ENCODE data around the gene TRIP4. TPM values are rescaled to one million over a fixed set of nuclear protein-coding genes. Genes with fewer than 3 reads are reported as not detected.

Gene TRIP4
- total and polyA plus RNA-seq, 2 of the 8 experiments (the other 6 are each of a cell fraction or from before 2014, with no cell fraction given) = 6.2 to 18.9 TPM

GRCh38 chr15:64340355-64340754 lies 47.3 kb upstream of the TRIP4 start:
- H2BK12ac ChIP-seq (ENCODE audit: low read depth, low read length) = no peak overlapping the region
- no peaks in the 10 kb centered on the region for H4K20me1 ChIP-seq (replicated peaks in 1 of 2; ENCODE audit: control insufficient read depth in 1 of 2, insufficient read depth in 2 of 2, low read length in 2 of 2)
- no peak overlapping the region for H2BK120ac ChIP-seq (replicated peaks; ENCODE audit: low read depth, low read length)
- no peak overlapping the region for H3K18ac ChIP-seq (ENCODE audit: extremely low read depth, low read length)
- H3K79me1 ChIP-seq (ENCODE audit: low read depth, low read length) = no peaks in the 10 kb centered on the region
- H3K23ac ChIP-seq (ENCODE audit: insufficient read length) = no peak overlapping the region
- no peak overlapping the region for H4K5ac ChIP-seq (ENCODE audit: insufficient read length, low read depth, low read length)
- no peaks in the 10 kb centered on the region for H3K23me2 ChIP-seq (ENCODE audit: low read depth, low read length)
- H3K79me2 ChIP-seq (ENCODE audit: control insufficient read depth in 1 of 2, insufficient read depth in 2 of 2, low read length in 2 of 2) = peaks cover 0 to 18% of the 10 kb centered on the region in 2 experiments; a peak in 2 of 4 replicates
- ChIA-PET CTCF (ENCODE audit: partially characterized antibody) (no interaction called here), POLR2A (ENCODE audit: partially characterized antibody) (no interaction called here)
- H3K4me2 ChIP-seq (ENCODE audit: insufficient read depth in 1 of 2, low read depth in 2 of 2, low read length in 2 of 2) = no peak overlapping the region
- H2BK20ac ChIP-seq (ENCODE audit: low read length) = no peak overlapping the region
- no peak overlapping the region for H3K14ac ChIP-seq (ENCODE audit: insufficient read length)
- H3K27me3 ChIP-seq (replicated peaks in 1 of 4; ENCODE audit: control insufficient read depth in 3 of 4, extremely low read depth in 1 of 4, insufficient read depth in 3 of 4, low read length in 3 of 4) = no peaks in the 10 kb centered on the region
- H3K4me1 ChIP-seq (replicated peaks in 1 of 4; ENCODE audit: control insufficient read depth in 3 of 4, insufficient read depth in 4 of 4, low read length in 3 of 4) = peaks cover 0 to 4% (median 0%) of the 10 kb centered on the region in 4 experiments; a peak in 2 of 7 replicates
- H2BK15ac ChIP-seq (ENCODE audit: low read length) = no peak overlapping the region
- no peak overlapping the region for H4K8ac ChIP-seq (ENCODE audit: extremely low read depth, insufficient read depth, low read length)
- no peak overlapping the region for H4K91ac ChIP-seq (replicated peaks; ENCODE audit: insufficient read length, low read length)
- no peak for DNase-seq (ENCODE audit: low read depth in 1 of 2, low spot score in 2 of 2)
- H3K27ac ChIP-seq (ENCODE audit: low read depth, low read length) = no peak overlapping the region
- H2AK5ac ChIP-seq (ENCODE audit: low read depth, low read length) = no peak overlapping the region
- no peaks in the 10 kb centered on the region for H3K9me3 ChIP-seq (ENCODE audit: insufficient read depth in 2 of 2, low read depth in 1 of 2, low read length in 1 of 2)
- H3K36me3 ChIP-seq (ENCODE audit: control insufficient read depth in 2 of 4, insufficient read depth in 4 of 4, low read length in 3 of 4) = no peaks in the 10 kb centered on the region
- WGBS, 2 experiments (ENCODE audit: extremely low coverage in 1 of 2, insufficient coverage in 1 of 2, insufficient read length in 1 of 2, insufficient replicate concordance in 2 of 2, low coverage in 1 of 2, low lambda C conversion rate in 2 of 2, missing lambda C conversion rate in 1 of 2) = 76% methylated on average over 1 of the region's 1 CpG; no CpG with 5 or more reads in 1 of the 2 experiments
- no peak for FAIRE-seq
- H3K4me3 ChIP-seq (ENCODE audit: extremely low read depth in 1 of 4, insufficient read depth in 2 of 4, low read depth in 3 of 4, low read length in 4 of 4) = no peak overlapping the region
- H2BK5ac ChIP-seq (ENCODE audit: low read depth, low read length) = no peak overlapping the region
- H3K9ac ChIP-seq (replicated peaks in 1 of 4; ENCODE audit: extremely low read depth in 1 of 4, low read depth in 3 of 4, low read length in 3 of 4) = no peak overlapping the region
- no peak overlapping the region for H2AFZ ChIP-seq (ENCODE audit: low read length)
- H3K4ac ChIP-seq (replicated peaks; ENCODE audit: insufficient read length, low read depth, low read length) = no peak overlapping the region
- no peak overlapping the region for H3K56ac ChIP-seq (replicated peaks; ENCODE audit: insufficient read length, low read depth, low read length)
- TF ChIP-seq SIN3A (conservative IDR thresholded peaks at IDR 0.05 in 1 of 2, IDR thresholded peaks at IDR 0.05 in 1 of 2; ENCODE audit: low read depth in 1 of 2, low read length in 2 of 2) = no peak
- TF ChIP-seq CEBPB (IDR thresholded peaks at IDR 0.05; ENCODE audit: low read depth, low read length) = no peak
- TF ChIP-seq KDM1A (IDR thresholded peaks at IDR 0.05; ENCODE audit: borderline replicate concordance, low read length) = no peak
- TF ChIP-seq POU5F1 (IDR thresholded peaks at IDR 0.05; ENCODE audit: low read depth, low read length) = no peak
- TF ChIP-seq SP4 (IDR thresholded peaks at IDR 0.05; ENCODE audit: low read length) = no peak
- TF ChIP-seq SIRT6 (IDR thresholded peaks at IDR 0.05; ENCODE audit: low read length) = no peak
- no peak for TF ChIP-seq EGR1 (IDR thresholded peaks at IDR 0.05; ENCODE audit: borderline replicate concordance, low read depth, low read length)
- TF ChIP-seq TAF7 (optimal IDR thresholded peaks at IDR 0.05; ENCODE audit: borderline replicate concordance, low read depth, low read length) = no peak
- no peak for TF ChIP-seq CTBP2 (IDR thresholded peaks at IDR 0.05; ENCODE audit: borderline replicate concordance, insufficient read depth, insufficient read length, low read length)
- no peak for TF ChIP-seq HDAC2 (IDR thresholded peaks at IDR 0.05; ENCODE audit: borderline replicate concordance in 1 of 2, low read depth in 2 of 2, low read length in 2 of 2)
- no peak for TF ChIP-seq ZNF274 (IDR thresholded peaks at IDR 0.05; ENCODE audit: borderline replicate concordance, extremely low read depth, low read length)
- TF ChIP-seq SP1 (IDR thresholded peaks at IDR 0.05; ENCODE audit: low read depth, low read length) = no peak
- TF ChIP-seq TAF1 (IDR thresholded peaks at IDR 0.05; ENCODE audit: low read depth, low read length) = no peak
- TF ChIP-seq SIX5 (IDR thresholded peaks at IDR 0.05; ENCODE audit: low read depth, low read length) = no peak
- no peak for TF ChIP-seq CHD1 (IDR thresholded peaks at IDR 0.05; ENCODE audit: low read depth, low read length)
- no peak for TF ChIP-seq JUND (IDR thresholded peaks at IDR 0.05; ENCODE audit: low read length)
